Measurements from ENCODE around the gene FUNDC2. TPM values are rescaled to one million over a fixed set of nuclear protein-coding genes. Genes with fewer than 3 reads are reported as not detected.

Gene FUNDC2
- total RNA-seq, 2 experiments from 2014 or later: 37.2 to 37.4 TPM

DNA sequence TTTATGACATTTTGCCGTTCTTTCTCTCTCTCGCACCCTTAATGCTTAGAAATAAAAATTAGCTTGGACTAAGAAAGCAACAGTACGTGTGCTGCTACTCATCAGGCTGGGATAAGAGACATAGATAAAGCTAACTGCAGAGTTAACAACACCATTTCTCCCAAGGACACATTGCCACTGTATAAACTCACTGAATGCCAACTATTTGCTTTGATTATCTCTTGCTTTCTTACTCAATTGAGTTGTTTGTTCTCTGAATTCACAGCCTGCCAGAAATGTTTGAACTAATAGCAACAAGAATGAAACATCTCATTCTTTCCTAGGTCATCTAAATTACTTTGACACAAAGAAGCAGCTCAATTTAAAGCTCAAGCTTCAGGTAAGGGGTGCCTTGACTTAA, 38.7 kb upstream of the FUNDC2 start:
- Histone ChIP-seq H3K27me3 (ENCODE audit: control insufficient read depth in 1 of 2, insufficient read depth in 2 of 2, low read length in 2 of 2) (no peaks in the 10 kb centered on the region), H3K36me3 (ENCODE audit: insufficient read depth, low read length) (no peaks in the 10 kb centered on the region), H3K4me1 (ENCODE audit: insufficient read depth, low read length) (no peaks in the 10 kb centered on the region), H3K27ac (ENCODE audit: low read depth in 1 of 2, low read length in 2 of 2) (no peak overlapping the region), H3K4me3 (ENCODE audit: low read length) (no peak overlapping the region), H3K9me3 (ENCODE audit: control insufficient read depth in 1 of 2, insufficient read depth in 1 of 2, low read length in 2 of 2) (no peaks in the 10 kb centered on the region)
- DNase-seq (no peak), ATAC-seq (ENCODE audit: poor library complexity) (no peak)
- no peak overlapping the region for H3K27ac Mint-ChIP-seq
- no peaks in the 10 kb centered on the region for H3K27me3 Mint-ChIP-seq
- TF ChIP-seq, protein P1, sequence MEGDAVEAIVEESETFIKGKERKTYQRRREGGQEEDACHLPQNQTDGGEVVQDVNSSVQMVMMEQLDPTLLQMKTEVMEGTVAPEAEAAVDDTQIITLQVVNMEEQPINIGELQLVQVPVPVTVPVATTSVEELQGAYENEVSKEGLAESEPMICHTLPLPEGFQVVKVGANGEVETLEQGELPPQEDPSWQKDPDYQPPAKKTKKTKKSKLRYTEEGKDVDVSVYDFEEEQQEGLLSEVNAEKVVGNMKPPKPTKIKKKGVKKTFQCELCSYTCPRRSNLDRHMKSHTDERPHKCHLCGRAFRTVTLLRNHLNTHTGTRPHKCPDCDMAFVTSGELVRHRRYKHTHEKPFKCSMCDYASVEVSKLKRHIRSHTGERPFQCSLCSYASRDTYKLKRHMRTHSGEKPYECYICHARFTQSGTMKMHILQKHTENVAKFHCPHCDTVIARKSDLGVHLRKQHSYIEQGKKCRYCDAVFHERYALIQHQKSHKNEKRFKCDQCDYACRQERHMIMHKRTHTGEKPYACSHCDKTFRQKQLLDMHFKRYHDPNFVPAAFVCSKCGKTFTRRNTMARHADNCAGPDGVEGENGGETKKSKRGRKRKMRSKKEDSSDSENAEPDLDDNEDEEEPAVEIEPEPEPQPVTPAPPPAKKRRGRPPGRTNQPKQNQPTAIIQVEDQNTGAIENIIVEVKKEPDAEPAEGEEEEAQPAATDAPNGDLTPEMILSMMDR (IDR thresholded peaks at IDR 0.05): no peak
- H3K4me1 Mint-ChIP-seq (ENCODE audit: low read depth): no peaks in the 10 kb centered on the region
- ChIA-PET POLR2A (interaction anchor here (0.7 kb wide), 1 partner anchor 279 kb away, joined by 4 read pairs; no protein-coding TSS in a partner anchor), CTCF (no interaction called here)
- intact Hi-C loops (cut with DNase I, micrococcal nuclease): loop anchor here in 1 of 2 experiments (10.0 kb wide), 1 partner anchor 227 kb away; the partner anchor contains the start of gene VBP1
- H3K36me3 Mint-ChIP-seq (ENCODE audit: low read depth): no peaks in the 10 kb centered on the region
- H3K4me3 Mint-ChIP-seq: no peak overlapping the region
- H3K9me3 Mint-ChIP-seq: no peaks in the 10 kb centered on the region

DNA sequence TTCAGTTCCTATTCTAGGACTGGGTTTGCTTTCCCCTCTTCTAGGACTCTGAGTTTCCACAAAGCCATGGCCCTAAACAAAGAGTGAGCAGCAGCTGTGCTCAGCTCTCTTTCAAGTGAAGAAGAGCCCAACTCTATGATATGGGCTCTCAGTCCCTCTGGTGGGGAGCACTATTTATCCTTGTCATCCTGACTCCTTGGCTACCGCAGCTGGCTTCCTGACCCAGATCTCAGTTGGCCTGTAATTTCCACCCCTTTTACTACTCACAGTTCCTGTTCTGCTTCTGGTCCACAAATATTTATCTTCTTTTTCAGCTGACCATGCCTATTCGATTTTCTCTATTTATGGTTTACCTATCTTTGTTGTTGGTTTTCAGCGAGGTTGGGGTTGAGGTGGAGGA, 37.9 kb upstream of the FUNDC2 start:
- intact Hi-C loops (cut with DNase I, micrococcal nuclease): loop anchor here in 1 of 2 experiments (10.0 kb wide), 1 partner anchor 226 kb away; the partner anchor contains the start of gene VBP1
- H3K27ac ChIP-seq (ENCODE audit: low read depth in 1 of 2, low read length in 2 of 2): no peak overlapping the region
- Mint-ChIP-seq H3K4me1 (ENCODE audit: low read depth) (no peaks in the 10 kb centered on the region), H3K4me3 (no peak overlapping the region), H3K9me3 (no peaks in the 10 kb centered on the region), H3K27me3 (no peaks in the 10 kb centered on the region), H3K27ac (no peak overlapping the region), H3K36me3 (ENCODE audit: low read depth) (no peaks in the 10 kb centered on the region)
- CTCF ChIA-PET: interaction anchor here (1.4 kb wide), 1 partner anchor 9 kb away, joined by 4 read pairs; no protein-coding TSS in a partner anchor
- H3K36me3 ChIP-seq (ENCODE audit: insufficient read depth, low read length): no peaks in the 10 kb centered on the region
- H3K9me3 ChIP-seq (ENCODE audit: control insufficient read depth in 1 of 2, insufficient read depth in 1 of 2, low read length in 2 of 2): no peaks in the 10 kb centered on the region
- ATAC-seq (ENCODE audit: poor library complexity): no peak
- TF ChIP-seq, protein P1 (IDR thresholded peaks at IDR 0.05): no peak
- H3K4me1 ChIP-seq (ENCODE audit: insufficient read depth, low read length): no peaks in the 10 kb centered on the region
- POLR2A ChIA-PET: no interaction called here
- H3K27me3 ChIP-seq (ENCODE audit: control insufficient read depth in 1 of 2, insufficient read depth in 2 of 2, low read length in 2 of 2): no peaks in the 10 kb centered on the region
- H3K4me3 ChIP-seq (ENCODE audit: low read length): no peak overlapping the region
- DNase-seq: no peak

DNA sequence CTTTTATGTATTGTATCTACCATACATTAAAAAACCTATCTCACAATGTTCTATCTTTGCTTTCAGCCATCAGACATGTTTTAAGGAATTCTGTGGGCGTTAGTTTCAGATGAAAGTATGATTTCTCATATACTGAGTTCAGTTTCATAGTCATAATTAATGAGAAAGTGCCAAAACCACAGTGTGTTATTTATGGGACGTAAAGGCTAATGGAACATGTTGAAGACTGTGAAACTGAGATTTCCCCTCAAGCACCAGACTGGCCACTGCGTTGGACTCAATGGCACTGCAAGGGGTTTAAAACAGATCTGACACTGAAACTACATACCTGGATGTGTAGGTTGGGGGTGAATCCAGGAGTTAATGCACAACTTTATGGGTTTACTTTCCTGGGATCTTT, 36.1 kb upstream of the FUNDC2 start:
- H3K4me1 ChIP-seq (ENCODE audit: insufficient read depth, low read length): no peaks in the 10 kb centered on the region
- no peak overlapping the region for H3K4me3 Mint-ChIP-seq
- no peak overlapping the region for H3K4me3 ChIP-seq (ENCODE audit: low read length)
- H3K27ac ChIP-seq (ENCODE audit: low read depth in 1 of 2, low read length in 2 of 2): no peak overlapping the region
- H3K4me1 Mint-ChIP-seq (ENCODE audit: low read depth): no peaks in the 10 kb centered on the region
- ChIA-PET POLR2A (interaction anchor here (1.3 kb wide), 1 partner anchor 36 kb away, joined by 4 read pairs; the partner anchor contains the start of gene FUNDC2), CTCF (no interaction called here)
- H3K27me3 ChIP-seq (ENCODE audit: control insufficient read depth in 1 of 2, insufficient read depth in 2 of 2, low read length in 2 of 2): no peaks in the 10 kb centered on the region
- no peaks in the 10 kb centered on the region for H3K36me3 Mint-ChIP-seq (ENCODE audit: low read depth)
- H3K9me3 Mint-ChIP-seq: no peaks in the 10 kb centered on the region
- no peak for DNase-seq
- no peaks in the 10 kb centered on the region for H3K27me3 Mint-ChIP-seq
- H3K27ac Mint-ChIP-seq: no peak overlapping the region
- no peaks in the 10 kb centered on the region for H3K9me3 ChIP-seq (ENCODE audit: control insufficient read depth in 1 of 2, insufficient read depth in 1 of 2, low read length in 2 of 2)
- TF ChIP-seq, protein P1 (IDR thresholded peaks at IDR 0.05): no peak
- intact Hi-C loops (cut with DNase I, micrococcal nuclease): no loop called here
- no peaks in the 10 kb centered on the region for H3K36me3 ChIP-seq (ENCODE audit: insufficient read depth, low read length)
- ATAC-seq (ENCODE audit: poor library complexity): no peak

Data from CD4-positive, alpha-beta T cell (primary cell).